WTC11 (cell line): ENCODE data around the gene MORC2. TPM values are rescaled to one million over a fixed set of nuclear protein-coding genes. Genes with fewer than 3 reads are reported as not detected.

ENCODE experiments used
- ATAC-seq: fragments of 200-7000 bp; cut with Tn5 transposase; 2 replicates; pipeline ENCODE4 v1.10.0; 2021; ENCODE audit warnings: mild to moderate bottlenecking, moderate library complexity
- CTCF ChIA-PET: fragments of 300-600 bp; sonication (Branson Sonifier 250); formaldehyde crosslinking; loops from one replicate; lab custom pipeline; 2021; ENCODE audit warnings: antibody characterized with exemption; lab: Charles Lee
- POLR2A ChIA-PET: fragments of 350-600 bp; sonication (Branson Sonifier 250); formaldehyde crosslinking; loops from one replicate; lab custom pipeline; 2021; ENCODE audit warnings: antibody characterized with exemption; lab: Charles Lee
- DNase-seq: peaks from one replicate; pipeline ENCODE4 v3.0.0; 2021; ENCODE audit warnings: low spot score
- H3K27ac Mint-ChIP-seq: 2 replicates; pipeline ENCODE4 v1.8.0; 2021; ENCODE audit warnings: mixed read lengths
- H3K27me3 Mint-ChIP-seq: 2 replicates; pipeline ENCODE4 v1.8.0; 2021; ENCODE audit warnings: low read depth, mild to moderate bottlenecking, moderate library complexity, mixed read lengths
- H3K36me3 Mint-ChIP-seq: 2 replicates; pipeline ENCODE4 v1.8.0; 2021; ENCODE audit warnings: mixed read lengths
- H3K4me1 Mint-ChIP-seq: 2 replicates; pipeline ENCODE4 v1.8.0; 2022; ENCODE audit warnings: mixed read lengths
- H3K4me3 Mint-ChIP-seq: 2 replicates; pipeline ENCODE4 v1.8.0; 2021; ENCODE audit warnings: mild to moderate bottlenecking, moderate library complexity, mixed read lengths
- H3K9me3 Mint-ChIP-seq: 2 replicates; pipeline ENCODE4 v1.8.0; 2021; ENCODE audit warnings: mixed read lengths
- ATF1 ChIP-seq: sonication (generic); formaldehyde crosslinking; IDR thresholded peaks from 2 replicates; pipeline ENCODE4 v1.8.1; 2023; ENCODE audit warnings: mild to moderate bottlenecking, moderate library complexity, missing genetic modification reagents
- FOXP1 ChIP-seq: sonication (generic); formaldehyde crosslinking; IDR thresholded peaks from 2 replicates; pipeline ENCODE4 v1.8.0; 2022; ENCODE audit warnings: missing genetic modification reagents, mild to moderate bottlenecking, moderate library complexity, borderline replicate concordance
- IRF2 ChIP-seq: sonication (generic); formaldehyde crosslinking; IDR thresholded peaks from 2 replicates; pipeline ENCODE4 v1.8.0; 2022; ENCODE audit warnings: low read depth, missing genetic modification reagents, borderline replicate concordance
- JUN ChIP-seq: sonication (generic); formaldehyde crosslinking; IDR thresholded peaks from 2 replicates; pipeline ENCODE4 v1.8.0; 2023; ENCODE audit warnings: mild to moderate bottlenecking, missing genetic modification reagents
- RELA ChIP-seq: sonication (generic); formaldehyde crosslinking; IDR thresholded peaks from 2 replicates; pipeline ENCODE4 v1.8.1; 2022; ENCODE audit warnings: missing genetic modification reagents, mild to moderate bottlenecking, borderline replicate concordance
- SP1 ChIP-seq: sonication (generic); formaldehyde crosslinking; conservative IDR thresholded peaks from 2 replicates; pipeline ENCODE4 v1.8.1; 2022; ENCODE audit warnings: missing genetic modification reagents
- ZNF138 ChIP-seq: sonication (generic); formaldehyde crosslinking; conservative IDR thresholded peaks from 2 replicates; pipeline ENCODE4 v1.8.1; 2022; ENCODE audit warnings: mild to moderate bottlenecking, moderate library complexity, missing genetic modification reagents
- ZNF396 ChIP-seq: fragments of 250-450 bp; sonication (Bioruptor Pico); IDR thresholded peaks from 2 replicates; pipeline ENCODE4 v1.8.0; 2021; ENCODE audit warnings: mild to moderate bottlenecking, moderate library complexity, borderline replicate concordance
- ZNF671 ChIP-seq: fragments of 250-450 bp; sonication (Bioruptor Pico); IDR thresholded peaks from 2 replicates; pipeline ENCODE4 v1.8.0; 2021; ENCODE audit warnings: mild to moderate bottlenecking
- total RNA-seq: library from RNA; stranded (reverse); gene quantifications from 3 replicates; pipeline ENCODE4 v1.2.3, GENCODE V29; 2021
- TF ChIP-seq, protein P1 (sequence below): sonication (generic); formaldehyde crosslinking; IDR thresholded peaks from 2 replicates; pipeline ENCODE4 v1.8.1; 2022; ENCODE audit warnings: low read depth, missing genetic modification reagents, borderline replicate concordance
- TF ChIP-seq, protein P2 (sequence below): fragments of 250-450 bp; sonication (Bioruptor Pico); IDR thresholded peaks from 2 replicates; pipeline ENCODE4 v1.8.0; 2021; ENCODE audit warnings: mild to moderate bottlenecking
- TF ChIP-seq, protein P3 (sequence below): sonication (generic); formaldehyde crosslinking; IDR thresholded peaks from 2 replicates; pipeline ENCODE4 v1.8.1; 2022; ENCODE audit warnings: missing genetic modification reagents, borderline replicate concordance
- TF ChIP-seq, protein P4 (sequence below): sonication (generic); formaldehyde crosslinking; IDR thresholded peaks from 2 replicates; pipeline ENCODE4 v1.8.0; 2022; ENCODE audit warnings: missing genetic modification reagents
- TF ChIP-seq, protein P5 (sequence below): fragments of 250-450 bp; sonication (Bioruptor Pico); IDR thresholded peaks from 2 replicates; pipeline ENCODE4 v1.9.0; 2021; ENCODE audit warnings: mild to moderate bottlenecking

Gene MORC2
- total RNA-seq, 1 experiment from 2014 or later, result 62.3 TPM

DNA sequence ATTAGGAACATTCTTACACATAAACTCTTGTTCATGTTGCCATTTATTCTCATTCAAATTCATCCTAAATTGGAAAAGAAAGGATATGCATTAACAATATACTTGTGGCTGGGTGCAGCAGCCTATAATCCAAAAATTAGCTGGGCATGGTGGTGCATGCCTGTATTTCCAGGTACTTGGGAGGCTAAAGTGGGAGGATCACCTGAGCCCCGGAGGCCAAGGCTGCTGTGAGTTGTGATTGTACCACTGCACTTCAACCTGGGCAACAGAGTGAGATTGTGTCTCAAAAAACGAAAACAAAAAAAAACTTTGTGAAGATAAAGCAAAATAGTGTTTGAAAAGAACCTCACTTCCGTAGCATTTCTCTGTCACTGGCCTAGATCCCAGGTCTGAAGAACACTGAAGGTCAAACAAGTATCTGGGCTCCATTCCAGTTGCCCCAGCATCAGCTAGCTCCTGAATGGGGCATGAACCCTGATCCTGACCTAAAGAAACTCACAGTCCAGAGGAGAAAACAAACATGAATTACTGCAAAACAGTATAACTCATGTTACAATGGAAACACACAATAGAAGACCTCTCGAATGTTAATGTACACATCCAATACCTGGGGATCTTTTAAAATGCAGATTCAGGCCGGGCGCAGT is 32.7 kb upstream of the MORC2 start:
- CTCF ChIA-PET, result interaction anchor here (0.6 kb wide), 1 partner anchor 1530 kb away, joined by 3 read pairs; no protein-coding TSS in a partner anchor
- ATAC-seq, result peak; percentile 38
- Mint-ChIP-seq H3K27ac (peak overlapping the region; percentile 78; the same call in 1 of the 2 replicates), H3K27me3 (peaks cover 35% of the 10 kb centered on the region), H3K4me1 (peaks cover 4% of the 10 kb centered on the region), H3K4me3 (no peak overlapping the region), H3K36me3 (no peaks in the 10 kb centered on the region), H3K9me3 (peaks cover 15% of the 10 kb centered on the region)
- no peak for DNase-seq
- TF ChIP-seq, protein P1, sequence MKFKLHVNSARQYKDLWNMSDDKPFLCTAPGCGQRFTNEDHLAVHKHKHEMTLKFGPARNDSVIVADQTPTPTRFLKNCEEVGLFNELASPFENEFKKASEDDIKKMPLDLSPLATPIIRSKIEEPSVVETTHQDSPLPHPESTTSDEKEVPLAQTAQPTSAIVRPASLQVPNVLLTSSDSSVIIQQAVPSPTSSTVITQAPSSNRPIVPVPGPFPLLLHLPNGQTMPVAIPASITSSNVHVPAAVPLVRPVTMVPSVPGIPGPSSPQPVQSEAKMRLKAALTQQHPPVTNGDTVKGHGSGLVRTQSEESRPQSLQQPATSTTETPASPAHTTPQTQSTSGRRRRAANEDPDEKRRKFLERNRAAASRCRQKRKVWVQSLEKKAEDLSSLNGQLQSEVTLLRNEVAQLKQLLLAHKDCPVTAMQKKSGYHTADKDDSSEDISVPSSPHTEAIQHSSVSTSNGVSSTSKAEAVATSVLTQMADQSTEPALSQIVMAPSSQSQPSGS (CRISPR knock-in tag), result no peak
- POLR2A ChIA-PET, result interaction anchor here (0.7 kb wide), 1 partner anchor 24 kb away, joined by 3 read pairs; no protein-coding TSS in a partner anchor

DNA sequence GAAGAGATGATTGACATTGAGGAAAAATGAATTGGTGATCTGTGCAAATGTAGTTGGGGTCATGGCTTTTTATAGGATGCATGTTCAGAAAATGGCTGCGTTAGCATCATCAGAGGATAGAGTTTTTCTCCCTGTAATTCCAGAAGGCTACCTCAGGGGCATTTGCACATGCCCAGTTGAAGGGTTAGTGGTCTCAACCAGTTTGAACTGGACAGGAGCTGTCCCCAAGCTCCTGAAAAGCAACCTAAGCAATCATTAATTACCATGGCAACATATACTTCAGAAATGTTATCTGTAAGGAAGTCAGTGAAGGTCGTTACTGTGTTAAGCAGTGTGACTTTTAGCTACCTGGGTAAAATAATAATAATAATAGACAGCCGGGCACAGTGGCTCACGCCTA is 29.8 kb upstream of the MORC2 start:
- no peak overlapping the region for H3K4me3 Mint-ChIP-seq
- TF ChIP-seq FOXP1 (CRISPR knock-in tag), result no peak
- TF ChIP-seq, protein P2, sequence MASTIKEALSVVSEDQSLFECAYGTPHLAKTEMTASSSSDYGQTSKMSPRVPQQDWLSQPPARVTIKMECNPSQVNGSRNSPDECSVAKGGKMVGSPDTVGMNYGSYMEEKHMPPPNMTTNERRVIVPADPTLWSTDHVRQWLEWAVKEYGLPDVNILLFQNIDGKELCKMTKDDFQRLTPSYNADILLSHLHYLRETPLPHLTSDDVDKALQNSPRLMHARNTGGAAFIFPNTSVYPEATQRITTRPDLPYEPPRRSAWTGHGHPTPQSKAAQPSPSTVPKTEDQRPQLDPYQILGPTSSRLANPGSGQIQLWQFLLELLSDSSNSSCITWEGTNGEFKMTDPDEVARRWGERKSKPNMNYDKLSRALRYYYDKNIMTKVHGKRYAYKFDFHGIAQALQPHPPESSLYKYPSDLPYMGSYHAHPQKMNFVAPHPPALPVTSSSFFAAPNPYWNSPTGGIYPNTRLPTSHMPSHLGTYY, result no peak
- TF ChIP-seq, protein P3, sequence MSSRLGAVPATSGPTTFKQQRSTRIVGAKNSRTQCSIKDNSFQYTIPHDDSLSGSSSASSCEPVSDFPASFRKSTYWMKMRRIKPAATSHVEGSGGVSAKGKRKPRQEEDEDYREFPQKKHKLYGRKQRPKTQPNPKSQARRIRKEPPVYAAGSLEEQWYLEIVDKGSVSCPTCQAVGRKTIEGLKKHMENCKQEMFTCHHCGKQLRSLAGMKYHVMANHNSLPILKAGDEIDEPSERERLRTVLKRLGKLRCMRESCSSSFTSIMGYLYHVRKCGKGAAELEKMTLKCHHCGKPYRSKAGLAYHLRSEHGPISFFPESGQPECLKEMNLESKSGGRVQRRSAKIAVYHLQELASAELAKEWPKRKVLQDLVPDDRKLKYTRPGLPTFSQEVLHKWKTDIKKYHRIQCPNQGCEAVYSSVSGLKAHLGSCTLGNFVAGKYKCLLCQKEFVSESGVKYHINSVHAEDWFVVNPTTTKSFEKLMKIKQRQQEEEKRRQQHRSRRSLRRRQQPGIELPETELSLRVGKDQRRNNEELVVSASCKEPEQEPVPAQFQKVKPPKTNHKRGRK (CRISPR knock-in tag), result no peak
- no peak for TF ChIP-seq ATF1 (CRISPR knock-in tag)
- TF ChIP-seq, protein P4, sequence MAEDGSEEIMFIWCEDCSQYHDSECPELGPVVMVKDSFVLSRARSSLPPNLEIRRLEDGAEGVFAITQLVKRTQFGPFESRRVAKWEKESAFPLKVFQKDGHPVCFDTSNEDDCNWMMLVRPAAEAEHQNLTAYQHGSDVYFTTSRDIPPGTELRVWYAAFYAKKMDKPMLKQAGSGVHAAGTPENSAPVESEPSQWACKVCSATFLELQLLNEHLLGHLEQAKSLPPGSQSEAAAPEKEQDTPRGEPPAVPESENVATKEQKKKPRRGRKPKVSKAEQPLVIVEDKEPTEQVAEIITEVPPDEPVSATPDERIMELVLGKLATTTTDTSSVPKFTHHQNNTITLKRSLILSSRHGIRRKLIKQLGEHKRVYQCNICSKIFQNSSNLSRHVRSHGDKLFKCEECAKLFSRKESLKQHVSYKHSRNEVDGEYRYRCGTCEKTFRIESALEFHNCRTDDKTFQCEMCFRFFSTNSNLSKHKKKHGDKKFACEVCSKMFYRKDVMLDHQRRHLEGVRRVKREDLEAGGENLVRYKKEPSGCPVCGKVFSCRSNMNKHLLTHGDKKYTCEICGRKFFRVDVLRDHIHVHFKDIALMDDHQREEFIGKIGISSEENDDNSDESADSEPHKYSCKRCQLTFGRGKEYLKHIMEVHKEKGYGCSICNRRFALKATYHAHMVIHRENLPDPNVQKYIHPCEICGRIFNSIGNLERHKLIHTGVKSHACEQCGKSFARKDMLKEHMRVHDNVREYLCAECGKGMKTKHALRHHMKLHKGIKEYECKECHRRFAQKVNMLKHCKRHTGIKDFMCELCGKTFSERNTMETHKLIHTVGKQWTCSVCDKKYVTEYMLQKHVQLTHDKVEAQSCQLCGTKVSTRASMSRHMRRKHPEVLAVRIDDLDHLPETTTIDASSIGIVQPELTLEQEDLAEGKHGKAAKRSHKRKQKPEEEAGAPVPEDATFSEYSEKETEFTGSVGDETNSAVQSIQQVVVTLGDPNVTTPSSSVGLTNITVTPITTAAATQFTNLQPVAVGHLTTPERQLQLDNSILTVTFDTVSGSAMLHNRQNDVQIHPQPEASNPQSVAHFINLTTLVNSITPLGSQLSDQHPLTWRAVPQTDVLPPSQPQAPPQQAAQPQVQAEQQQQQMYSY (CRISPR knock-in tag), result no peak
- TF ChIP-seq, all 79 proteins: peak for 0
- CTCF ChIA-PET, result interaction anchor here (0.8 kb wide), 1 partner anchor 87 kb away, joined by 3 read pairs; no protein-coding TSS in a partner anchor
- no peak overlapping the region for H3K27ac Mint-ChIP-seq
- H3K27me3 Mint-ChIP-seq, result peaks cover 28% of the 10 kb centered on the region
- ATAC-seq (no peak), DNase-seq (no peak)
- peaks cover 4% of the 10 kb centered on the region for H3K4me1 Mint-ChIP-seq
- H3K9me3 Mint-ChIP-seq, result peaks cover 12% of the 10 kb centered on the region
- H3K36me3 Mint-ChIP-seq, result no peaks in the 10 kb centered on the region
- POLR2A ChIA-PET, result interaction anchor here (0.9 kb wide), 1 partner anchor 87 kb away, joined by 3 read pairs; no protein-coding TSS in a partner anchor

DNA sequence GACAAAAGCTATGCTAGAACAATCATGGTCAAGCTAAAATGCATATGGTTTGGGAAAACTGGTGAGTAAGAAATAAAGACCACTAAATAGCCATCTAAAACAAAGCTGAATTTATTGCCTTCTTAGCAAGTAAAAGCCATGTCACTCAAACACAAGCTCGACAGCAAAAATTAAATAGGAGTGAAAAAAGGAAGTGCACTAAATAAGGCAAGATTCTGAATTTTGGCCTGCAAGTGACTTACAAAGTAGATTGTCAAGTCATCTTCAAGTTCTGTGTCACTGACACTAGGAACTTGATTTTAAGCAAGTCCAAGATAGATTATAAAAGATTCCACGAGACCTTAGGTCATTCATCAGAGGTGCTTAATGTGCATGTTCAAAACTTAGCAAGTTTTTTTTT is 27.9 kb upstream of the MORC2 start:
- POLR2A ChIA-PET, result no interaction called here

DNA sequence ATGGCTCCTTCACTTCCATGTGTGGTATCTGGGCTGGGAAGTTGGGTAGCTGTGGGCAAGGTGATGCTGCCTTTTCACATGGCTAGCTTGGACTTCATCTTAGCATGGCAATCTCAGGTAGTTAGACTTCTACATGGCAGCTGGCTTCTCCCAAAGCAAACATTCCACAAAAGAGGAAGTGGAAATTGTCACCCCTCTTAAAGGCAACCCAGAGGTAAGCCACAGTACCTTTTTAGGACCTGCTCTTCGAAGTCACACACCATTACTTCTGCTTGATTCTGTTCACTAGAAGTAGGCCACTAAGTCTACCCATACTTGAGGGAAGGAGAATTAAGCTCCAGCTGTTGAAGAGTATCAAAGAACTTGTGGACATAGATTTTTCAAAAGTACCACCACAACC is 26.4 kb upstream of the MORC2 start:
- Mint-ChIP-seq H3K9me3 (peaks cover 13% of the 10 kb centered on the region), H3K4me3 (no peak overlapping the region), H3K27ac (no peak overlapping the region), H3K27me3 (peaks cover 19% of the 10 kb centered on the region), H3K36me3 (peaks cover 4% of the 10 kb centered on the region), H3K4me1 (no peaks in the 10 kb centered on the region)
- CTCF ChIA-PET, result interaction anchor here (1.4 kb wide), 1 partner anchor 110 kb away, joined by 4 read pairs; no protein-coding TSS in a partner anchor
- ATAC-seq (no peak), DNase-seq (no peak)
- TF ChIP-seq ZNF671 (CRISPR knock-in tag) (no peak), SP1 (CRISPR knock-in tag) (no peak), ZNF138 (CRISPR knock-in tag) (no peak), JUN (CRISPR knock-in tag) (no peak), ZNF396 (no peak), RELA (CRISPR knock-in tag) (no peak), IRF2 (CRISPR knock-in tag) (no peak)
- TF ChIP-seq, protein P5, sequence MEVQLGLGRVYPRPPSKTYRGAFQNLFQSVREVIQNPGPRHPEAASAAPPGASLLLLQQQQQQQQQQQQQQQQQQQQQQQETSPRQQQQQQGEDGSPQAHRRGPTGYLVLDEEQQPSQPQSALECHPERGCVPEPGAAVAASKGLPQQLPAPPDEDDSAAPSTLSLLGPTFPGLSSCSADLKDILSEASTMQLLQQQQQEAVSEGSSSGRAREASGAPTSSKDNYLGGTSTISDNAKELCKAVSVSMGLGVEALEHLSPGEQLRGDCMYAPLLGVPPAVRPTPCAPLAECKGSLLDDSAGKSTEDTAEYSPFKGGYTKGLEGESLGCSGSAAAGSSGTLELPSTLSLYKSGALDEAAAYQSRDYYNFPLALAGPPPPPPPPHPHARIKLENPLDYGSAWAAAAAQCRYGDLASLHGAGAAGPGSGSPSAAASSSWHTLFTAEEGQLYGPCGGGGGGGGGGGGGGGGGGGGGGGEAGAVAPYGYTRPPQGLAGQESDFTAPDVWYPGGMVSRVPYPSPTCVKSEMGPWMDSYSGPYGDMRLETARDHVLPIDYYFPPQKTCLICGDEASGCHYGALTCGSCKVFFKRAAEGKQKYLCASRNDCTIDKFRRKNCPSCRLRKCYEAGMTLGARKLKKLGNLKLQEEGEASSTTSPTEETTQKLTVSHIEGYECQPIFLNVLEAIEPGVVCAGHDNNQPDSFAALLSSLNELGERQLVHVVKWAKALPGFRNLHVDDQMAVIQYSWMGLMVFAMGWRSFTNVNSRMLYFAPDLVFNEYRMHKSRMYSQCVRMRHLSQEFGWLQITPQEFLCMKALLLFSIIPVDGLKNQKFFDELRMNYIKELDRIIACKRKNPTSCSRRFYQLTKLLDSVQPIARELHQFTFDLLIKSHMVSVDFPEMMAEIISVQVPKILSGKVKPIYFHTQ (CRISPR knock-in tag), result no peak
- POLR2A ChIA-PET, result interaction anchor here (1.1 kb wide), 1 partner anchor 366 kb away, joined by 4 read pairs; no protein-coding TSS in a partner anchor

More for the DNA sequence above, 27.9 kb upstream of the MORC2 start:
- Mint-ChIP-seq H3K27me3 (peaks cover 18% of the 10 kb centered on the region), H3K9me3 (peaks cover 17% of the 10 kb centered on the region), H3K4me3 (no peak overlapping the region), H3K4me1 (peaks cover 2% of the 10 kb centered on the region), H3K27ac (no peak overlapping the region), H3K36me3 (peaks cover 4% of the 10 kb centered on the region)
- no peak for TF ChIP-seq ZNF138 (CRISPR knock-in tag)
- CTCF ChIA-PET, result interaction anchor here (0.5 to 1.0 kb wide), 3 partner anchors 50 to 1383 kb away, joined by 3 to 4 read pairs (median 3); no protein-coding TSS in a partner anchor
- ATAC-seq (no peak), DNase-seq (no peak)
